ENCODE data around the gene CHMP4A. TPM values are rescaled to one million over a fixed set of nuclear protein-coding genes. Genes with fewer than 3 reads are reported as not detected.
A peak's percentile ranks its signal among the peaks of the same experiment; 100 is the strongest.
"Not testable (repeated sequence)": the region's sequence is repeated elsewhere in the genome, so short reads cannot be mapped to it uniquely, and the experiment has no call there.

CHMP4A gene
- total RNA-seq, 1 experiment from 2014 or later: 88.6 TPM

DNA sequence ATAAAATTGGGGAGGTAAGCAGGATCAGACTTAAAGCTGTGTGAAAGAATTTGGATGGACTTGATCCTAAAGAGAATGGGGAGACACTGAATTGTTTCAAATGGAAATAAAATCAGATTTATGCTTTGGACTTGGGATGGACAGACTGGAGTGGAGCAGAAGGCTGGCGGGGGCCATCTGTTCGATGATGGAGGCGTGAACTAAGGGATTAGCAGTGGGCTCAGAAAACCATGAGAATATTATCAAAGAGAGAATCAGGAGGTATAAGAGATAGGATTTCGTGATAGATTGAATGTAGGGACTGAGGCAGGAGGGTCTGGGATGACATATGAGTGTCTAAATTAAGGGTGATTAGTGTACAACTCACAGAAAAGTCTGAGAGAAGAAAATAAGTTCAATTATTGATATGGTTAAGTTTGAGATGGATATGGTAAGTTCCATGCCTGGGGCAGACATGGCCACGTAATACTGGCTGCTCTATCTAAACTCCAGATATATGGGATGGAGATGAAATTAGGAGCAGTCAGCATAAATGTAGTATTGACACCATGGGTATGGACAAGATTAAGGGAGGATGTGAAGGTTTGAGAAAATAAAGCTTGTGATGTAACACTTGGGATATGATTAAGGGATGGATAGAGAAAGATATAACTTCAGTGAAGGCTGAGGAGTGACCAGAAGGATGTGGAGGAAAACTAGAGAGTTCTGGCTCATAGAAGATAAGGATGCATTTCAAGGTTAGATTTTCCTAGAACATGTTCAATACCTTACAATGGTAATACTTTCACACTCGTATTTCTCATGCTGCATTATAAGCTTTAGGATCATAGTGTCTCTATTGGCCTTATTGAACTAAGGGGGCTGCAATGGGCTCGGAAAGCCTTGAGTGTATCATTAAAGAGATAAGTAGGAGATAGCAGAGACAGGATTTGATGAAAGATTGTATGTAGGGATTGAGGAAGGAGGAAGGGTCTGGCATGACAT lies 8.8 kb downstream of the CHMP4A start:
- Mint-ChIP-seq H3K9me3 (ENCODE audit: unreplicated experiment) (peaks cover 8% of the 10 kb centered on the region), H3K4me3 (ENCODE audit: unreplicated experiment) (no peak overlapping the region), H3K36me3 (ENCODE audit: insufficient read depth, unreplicated experiment) (peaks cover 79% of the 10 kb centered on the region), H3K27ac (ENCODE audit: low read depth, unreplicated experiment) (no peak overlapping the region), H3K27me3 (ENCODE audit: insufficient read depth, unreplicated experiment) (no peaks in the 10 kb centered on the region), H3K4me1 (ENCODE audit: insufficient read depth, unreplicated experiment) (no peaks in the 10 kb centered on the region)
- CTCF ChIA-PET: interaction anchor here (0.5 to 1.0 kb wide), 4 partner anchors 20 to 227 kb away, joined by 3 to 5 read pairs (median 4); partner anchors contain the start of genes CIDEB and EMC9
- TF ChIP-seq, protein P1, sequence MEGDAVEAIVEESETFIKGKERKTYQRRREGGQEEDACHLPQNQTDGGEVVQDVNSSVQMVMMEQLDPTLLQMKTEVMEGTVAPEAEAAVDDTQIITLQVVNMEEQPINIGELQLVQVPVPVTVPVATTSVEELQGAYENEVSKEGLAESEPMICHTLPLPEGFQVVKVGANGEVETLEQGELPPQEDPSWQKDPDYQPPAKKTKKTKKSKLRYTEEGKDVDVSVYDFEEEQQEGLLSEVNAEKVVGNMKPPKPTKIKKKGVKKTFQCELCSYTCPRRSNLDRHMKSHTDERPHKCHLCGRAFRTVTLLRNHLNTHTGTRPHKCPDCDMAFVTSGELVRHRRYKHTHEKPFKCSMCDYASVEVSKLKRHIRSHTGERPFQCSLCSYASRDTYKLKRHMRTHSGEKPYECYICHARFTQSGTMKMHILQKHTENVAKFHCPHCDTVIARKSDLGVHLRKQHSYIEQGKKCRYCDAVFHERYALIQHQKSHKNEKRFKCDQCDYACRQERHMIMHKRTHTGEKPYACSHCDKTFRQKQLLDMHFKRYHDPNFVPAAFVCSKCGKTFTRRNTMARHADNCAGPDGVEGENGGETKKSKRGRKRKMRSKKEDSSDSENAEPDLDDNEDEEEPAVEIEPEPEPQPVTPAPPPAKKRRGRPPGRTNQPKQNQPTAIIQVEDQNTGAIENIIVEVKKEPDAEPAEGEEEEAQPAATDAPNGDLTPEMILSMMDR (IDR thresholded peaks at IDR 0.05; ENCODE audit: unreplicated experiment): no peak
- intact Hi-C loops (cut with micrococcal nuclease): no loop called here
- POLR2A ChIA-PET: interaction anchor here (0.7 to 3.2 kb wide), 5 partner anchors 9 to 236 kb away, joined by 3 to 15 read pairs (median 3); partner anchors contain the start of genes CHMP4A, IRF9, MDP1 and TM9SF1
- BruUV-seq (replicated peaks): no TSS peak
- DNase-seq (ENCODE audit: unreplicated experiment): no peak

DNA sequence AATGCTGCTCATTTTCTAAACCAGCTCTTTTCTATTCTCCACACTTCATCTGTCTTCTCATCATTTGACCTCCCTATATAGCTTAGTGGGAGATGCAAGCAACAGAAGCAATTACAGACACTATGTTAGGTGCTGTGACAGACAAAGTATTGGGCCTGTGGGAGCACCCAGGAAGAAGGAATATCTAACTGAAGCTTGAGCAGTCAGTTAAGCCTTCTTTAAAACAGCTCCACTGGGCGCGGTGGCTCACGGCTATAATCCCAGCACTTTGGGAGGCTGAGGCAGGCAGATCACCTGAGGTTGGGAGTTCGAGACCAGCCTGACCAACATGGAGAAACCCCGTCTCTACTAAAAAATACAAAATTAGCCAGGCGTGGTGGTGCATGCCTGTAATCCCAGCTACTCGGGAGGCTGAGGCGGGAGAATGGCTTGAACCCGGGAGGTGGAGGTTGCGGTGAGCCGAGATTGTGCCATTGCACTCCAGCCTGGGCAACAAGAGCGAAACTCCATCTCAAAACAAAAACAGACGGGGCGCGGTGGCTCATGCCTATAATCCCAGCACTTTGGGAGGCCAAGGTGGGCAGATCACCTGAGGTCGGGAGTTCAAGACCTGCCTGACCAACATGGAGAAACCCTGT lies 9.9 kb downstream of the CHMP4A start:
- BruUV-seq (replicated peaks); H3K4me1 Mint-ChIP-seq (ENCODE audit: insufficient read depth, unreplicated experiment); H3K4me3 Mint-ChIP-seq (ENCODE audit: unreplicated experiment); H3K27ac Mint-ChIP-seq (ENCODE audit: low read depth, unreplicated experiment); intact Hi-C loops (cut with micrococcal nuclease); DNase-seq (ENCODE audit: unreplicated experiment); H3K27me3 Mint-ChIP-seq (ENCODE audit: insufficient read depth, unreplicated experiment); H3K9me3 Mint-ChIP-seq (ENCODE audit: unreplicated experiment): not testable (repeated sequence)
- peaks cover 81% of the 10 kb centered on the region for H3K36me3 Mint-ChIP-seq (ENCODE audit: insufficient read depth, unreplicated experiment)
- POLR2A ChIA-PET: interaction anchor here (0.6 to 3.2 kb wide), 3 partner anchors 11 to 105 kb away, joined by 3 to 15 read pairs (median 3); partner anchors contain the start of genes CHMP4A, CIDEB, IRF9 and MDP1
- CTCF ChIA-PET: interaction anchor here (0.6 to 1.0 kb wide), 2 partner anchors 60 to 228 kb away, joined by 3 to 4 read pairs; no protein-coding TSS in a partner anchor

DNA sequence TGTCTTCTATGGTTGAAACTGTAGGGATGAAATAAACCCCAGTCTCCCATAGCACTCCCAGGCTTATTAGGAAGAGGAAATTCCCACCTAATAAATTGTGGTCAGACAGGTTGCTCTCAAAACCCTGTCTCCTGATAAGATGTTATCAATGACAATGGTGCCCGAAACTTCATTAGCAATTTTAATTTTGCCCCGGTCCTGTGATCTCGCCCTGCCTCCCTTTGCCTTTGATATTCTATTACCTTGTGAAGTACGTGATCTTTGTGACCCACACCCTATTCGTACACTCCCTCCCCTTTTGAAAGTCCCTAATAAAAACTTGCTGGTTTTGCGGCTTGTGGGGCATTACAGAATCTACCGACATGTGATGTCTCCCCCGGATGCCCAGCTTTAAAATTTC lies 10.8 kb downstream of the CHMP4A start:
- peaks cover 72% of the 10 kb centered on the region for H3K36me3 Mint-ChIP-seq (ENCODE audit: insufficient read depth, unreplicated experiment)
- POLR2A ChIA-PET: interaction anchor here (0.6 to 3.2 kb wide), 3 partner anchors 12 to 105 kb away, joined by 3 to 15 read pairs (median 3); partner anchors contain the start of genes CHMP4A, CIDEB, IRF9 and MDP1
- H3K27ac Mint-ChIP-seq (ENCODE audit: low read depth, unreplicated experiment); H3K27me3 Mint-ChIP-seq (ENCODE audit: insufficient read depth, unreplicated experiment); BruUV-seq (replicated peaks); CTCF ChIA-PET; H3K9me3 Mint-ChIP-seq (ENCODE audit: unreplicated experiment); H3K4me1 Mint-ChIP-seq (ENCODE audit: insufficient read depth, unreplicated experiment); H3K4me3 Mint-ChIP-seq (ENCODE audit: unreplicated experiment); DNase-seq (ENCODE audit: unreplicated experiment); intact Hi-C loops (cut with micrococcal nuclease): not testable (repeated sequence)

DNA sequence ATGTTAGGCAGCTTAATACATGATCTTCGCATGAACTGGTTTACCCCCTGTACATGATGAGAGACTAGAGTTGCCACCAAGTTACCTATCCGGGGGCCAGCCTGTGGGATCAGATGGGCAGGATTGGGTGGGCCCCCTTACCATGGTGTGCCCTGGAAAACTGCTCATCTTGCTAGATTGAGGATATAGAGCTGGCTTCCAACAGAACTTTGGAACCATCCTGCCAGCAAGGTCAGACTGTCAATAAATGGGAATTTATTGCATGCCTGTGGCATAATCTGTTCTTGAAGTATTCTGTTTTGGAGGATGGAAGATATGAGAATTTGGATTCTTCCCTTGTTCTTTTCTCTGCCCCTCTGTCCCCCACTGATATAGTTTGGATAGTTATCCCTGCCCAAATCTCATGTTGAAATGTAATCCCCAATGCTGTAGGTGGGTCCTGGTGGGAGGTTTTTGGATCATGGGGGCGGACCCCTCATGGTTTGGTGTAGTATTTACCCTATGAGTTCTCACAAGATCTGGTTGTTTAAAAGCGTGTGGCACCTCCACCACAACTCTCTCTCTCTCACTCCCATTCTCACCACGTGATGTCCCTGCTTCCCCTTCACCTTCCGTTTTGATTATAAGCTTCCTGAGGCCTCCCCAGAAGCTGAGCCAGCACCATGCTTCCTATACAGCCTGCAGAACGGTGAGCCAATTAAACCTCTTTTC lies 14.3 kb downstream of the CHMP4A start:
- no TSS peak for BruUV-seq (replicated peaks)
- CTCF ChIA-PET: no interaction called here
- intact Hi-C loops (cut with micrococcal nuclease): loop anchor here (5.0 kb wide), 1 partner anchor 43 kb away; the partner anchor contains the start of gene TINF2
- Mint-ChIP-seq H3K4me3 (ENCODE audit: unreplicated experiment) (no peak overlapping the region), H3K4me1 (ENCODE audit: insufficient read depth, unreplicated experiment) (peaks cover 15% of the 10 kb centered on the region), H3K9me3 (ENCODE audit: unreplicated experiment) (peaks cover 8% of the 10 kb centered on the region), H3K36me3 (ENCODE audit: insufficient read depth, unreplicated experiment) (peaks cover 50% of the 10 kb centered on the region), H3K27ac (ENCODE audit: low read depth, unreplicated experiment) (peak overlapping the region; percentile 18), H3K27me3 (ENCODE audit: insufficient read depth, unreplicated experiment) (no peaks in the 10 kb centered on the region)
- no peak for DNase-seq (ENCODE audit: unreplicated experiment)
- POLR2A ChIA-PET: interaction anchor here (1.9 kb wide), 1 partner anchor 15 kb away, joined by 4 read pairs; the partner anchor contains the start of gene CHMP4A
- TF ChIP-seq, protein P1 (IDR thresholded peaks at IDR 0.05; ENCODE audit: unreplicated experiment): no peak
